Measurements from ENCODE around the gene EML4.
"Not testable (repeated sequence)": the region's sequence is repeated elsewhere in the genome, so short reads cannot be mapped to it uniquely, and the experiment has no call there.

EML4 gene

GRCh38 chr2:42361728-42362283 is 192.7 kb downstream of the EML4 start:
- FAIRE-seq = no peak

GRCh38 chr2:42363413-42363812 is 194.3 kb downstream of the EML4 start:
- FAIRE-seq = no peak

- no peak for FAIRE-seq
Observed at GRCh38 chr2:42364658-42365057, 195.5 kb downstream of the EML4 start.

GRCh38 chr2:42366411-42366810 is 197.3 kb downstream of the EML4 start:
- FAIRE-seq = no peak

- FAIRE-seq = no peak
Observed at GRCh38 chr2:42367835-42368234, 198.7 kb downstream of the EML4 start.

GRCh38 chr2:42368817-42369531 is 199.8 kb downstream of the EML4 start:
- no peak for FAIRE-seq

- FAIRE-seq = no peak
Observed at GRCh38 chr2:42369532-42370229, 200.5 kb downstream of the EML4 start.

- FAIRE-seq = no peak
Observed at GRCh38 chr2:42371611-42372473, 202.7 kb downstream of the EML4 start.

GRCh38 chr2:42372474-42373200 is 203.5 kb downstream of the EML4 start:
- no peak for FAIRE-seq

- FAIRE-seq = no peak
Observed at GRCh38 chr2:42376758-42377157, 207.6 kb downstream of the EML4 start.

GRCh38 chr2:42378415-42378814 is 209.3 kb downstream of the EML4 start:
- no peak for FAIRE-seq

- FAIRE-seq = not testable (repeated sequence)
Observed at GRCh38 chr2:42380026-42380425, 210.9 kb downstream of the EML4 start.

- FAIRE-seq = no peak
Observed at GRCh38 chr2:42382144-42382543, 213.0 kb downstream of the EML4 start.
